ENCODE measurements around the gene KIAA1671. TPM values are rescaled to one million over a fixed set of nuclear protein-coding genes. Genes with fewer than 3 reads are reported as not detected.

The KIAA1671 gene
- total RNA-seq, 1 donor from 2014 or later = 11.0 TPM

Other genes with a start within 250 kb of the KIAA1671 start
- gene PIWIL3, start 178.0 kb upstream of the KIAA1671 start, total RNA-seq = not detected in 2 replicates
- gene SGSM1, start 146.5 kb upstream of the KIAA1671 start, total RNA-seq = 0.18 and 0.43 TPM in 2 replicates
- gene LHFPL7, start 6.0 kb upstream of the KIAA1671 start, total RNA-seq = not detected in 2 replicates
- 0.32 and 0.34 TPM in 2 replicates for gene CRYBB3, start 247.1 kb downstream of the KIAA1671 start, total RNA-seq